ENCODE measurements around the gene ECT2.

Gene ECT2

GRCh38 chr3:172868582-172869200, 118.2 kb downstream of the ECT2 start:
- no peak overlapping the region for H3K4me3 ChIP-seq (ENCODE audit: low read length)
- H3K4me1 ChIP-seq (ENCODE audit: insufficient read depth, low read length), result no peaks in the 10 kb centered on the region
- H2AFZ ChIP-seq (ENCODE audit: low read depth, low read length), result no peak overlapping the region
- H3K36me3 ChIP-seq (ENCODE audit: insufficient read depth, low read length), result no peaks in the 10 kb centered on the region
- no peaks in the 10 kb centered on the region for H3K27me3 ChIP-seq (ENCODE audit: insufficient read depth, low read length)
- no peaks in the 10 kb centered on the region for H3K9me3 ChIP-seq (ENCODE audit: low read length)

DNA sequence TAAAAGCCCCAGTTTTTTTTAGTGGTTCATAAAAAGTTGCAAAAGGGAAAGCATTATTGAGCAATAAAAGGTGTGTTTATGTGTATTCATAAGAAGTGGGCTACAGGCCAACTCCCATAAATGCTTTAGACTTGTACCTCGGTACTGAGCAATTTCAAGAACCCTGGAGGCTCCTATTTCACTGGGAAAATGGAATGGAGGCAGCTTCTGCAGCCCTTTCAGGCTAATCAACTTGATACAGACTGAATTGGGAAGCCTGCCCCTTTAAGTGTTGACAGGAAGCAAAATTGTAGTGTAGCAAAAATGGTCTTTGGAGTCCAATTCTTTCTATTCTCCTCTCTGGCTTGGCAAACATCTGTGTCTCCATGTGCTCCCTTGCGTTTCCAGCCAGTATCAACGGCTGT, 118.8 kb downstream of the ECT2 start:
- H3K4me3 ChIP-seq (ENCODE audit: low read length), result no peak overlapping the region
- no peaks in the 10 kb centered on the region for H3K4me1 ChIP-seq (ENCODE audit: insufficient read depth, low read length)
- H2AFZ ChIP-seq (ENCODE audit: low read depth, low read length), result no peak overlapping the region
- H3K9me3 ChIP-seq (ENCODE audit: low read length), result no peaks in the 10 kb centered on the region
- no peaks in the 10 kb centered on the region for H3K27me3 ChIP-seq (ENCODE audit: insufficient read depth, low read length)
- no peaks in the 10 kb centered on the region for H3K36me3 ChIP-seq (ENCODE audit: insufficient read depth, low read length)

DNA sequence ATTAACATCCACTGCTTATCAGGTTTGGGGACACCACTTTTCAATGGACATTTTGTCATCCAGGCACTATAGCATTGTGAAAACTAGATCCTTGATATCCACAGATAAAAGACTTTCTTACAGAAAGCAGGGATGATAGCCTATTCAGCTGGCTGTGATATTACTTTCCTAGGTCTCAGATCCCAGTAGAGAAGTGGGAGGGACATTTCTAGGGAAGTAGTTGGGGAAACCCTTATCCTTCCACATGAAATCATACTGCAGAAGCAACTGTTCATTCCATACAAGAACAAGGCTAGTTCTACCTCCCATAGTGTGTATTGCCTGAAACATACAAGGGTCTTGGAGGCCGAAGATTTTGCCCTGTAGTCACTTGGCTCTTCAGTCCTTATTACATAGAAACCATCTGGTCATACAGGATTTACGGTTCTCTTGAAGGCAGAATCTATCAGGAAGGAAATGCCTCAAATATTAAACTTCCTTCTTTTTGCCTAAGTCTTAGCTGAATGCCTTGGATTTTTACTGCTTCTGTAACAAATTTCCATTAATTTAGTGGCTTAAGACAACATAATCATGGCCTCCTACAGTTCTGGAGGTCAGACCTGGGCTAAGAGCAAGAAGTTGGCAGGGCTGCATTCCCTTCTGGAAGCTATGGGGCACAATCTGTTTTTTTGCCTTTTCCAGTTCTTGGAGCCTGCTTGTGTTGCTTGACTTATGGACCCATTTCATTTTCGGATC, 119.4 kb downstream of the ECT2 start:
- H3K36me3 ChIP-seq (ENCODE audit: insufficient read depth, low read length), result no peaks in the 10 kb centered on the region
- H3K4me1 ChIP-seq (ENCODE audit: insufficient read depth, low read length), result no peaks in the 10 kb centered on the region
- no peaks in the 10 kb centered on the region for H3K27me3 ChIP-seq (ENCODE audit: insufficient read depth, low read length)
- H3K9me3 ChIP-seq (ENCODE audit: low read length), result no peaks in the 10 kb centered on the region
- H2AFZ ChIP-seq (ENCODE audit: low read depth, low read length), result no peak overlapping the region
- no peak overlapping the region for H3K4me3 ChIP-seq (ENCODE audit: low read length)
